HepG2 (cell line): ENCODE data around the gene CRYAB. TPM values are rescaled to one million over a fixed set of nuclear protein-coding genes. Genes with fewer than 3 reads are reported as not detected.

Experiments used
- CHD4 ChIP-seq: fragments of 200-600 bp; sonication (generic); IDR thresholded peaks from 2 replicates; pipeline ENCODE4 v1.7.0; 2017; ENCODE audit warnings: mild to moderate bottlenecking, low read length, borderline replicate concordance
- MAF1 ChIP-seq: sonication (generic); formaldehyde crosslinking; IDR thresholded peaks from 2 replicates; pipeline ENCODE4 v1.5.0; 2020; ENCODE audit warnings: missing genetic modification reagents, borderline replicate concordance
- MAX ChIP-seq: IDR thresholded peaks from 2 replicates; pipeline ENCODE4 v1.6.1; 2012; ENCODE audit warnings: inconsistent platforms
- MIXL1 ChIP-seq: IDR thresholded peaks from 2 replicates; pipeline ENCODE4 v1.6.1; 2016
- NR2F1 ChIP-seq, 2 experiments: fragments of 450-650 bp in 1 of 2; formaldehyde crosslinking in 1 of 2; IDR thresholded peaks; 2 replicates each; pipeline versions ENCODE4 v1.5.0 to v1.6.1; 2016 to 2020; ENCODE audit warnings: mild to moderate bottlenecking in 1 of 2, missing compliant biosample characterization in 1 of 2, missing genetic modification reagents in 1 of 2, moderate library complexity in 1 of 2
- PAWR ChIP-seq: sonication (generic); formaldehyde crosslinking; IDR thresholded peaks from 2 replicates; pipeline ENCODE4 v1.4.0; 2020; ENCODE audit warnings: missing genetic modification reagents, mild to moderate bottlenecking, borderline replicate concordance
- TEAD3 ChIP-seq: optimal IDR thresholded peaks from 2 replicates; pipeline ENCODE3; 2016; ENCODE audit warnings: borderline replicate concordance
- U2AF1 ChIP-seq: fragments of 200-400 bp; formaldehyde crosslinking; optimal IDR thresholded peaks from 2 replicates; pipeline ENCODE3; 2017; ENCODE audit warnings: mild to moderate bottlenecking, low read depth, low read length
- ZBTB26 ChIP-seq: IDR thresholded peaks from 2 replicates; pipeline ENCODE4 v1.6.1; 2016; ENCODE audit warnings: missing compliant biosample characterization, missing genetic modification reagents, borderline replicate concordance
- ZNF468 ChIP-seq: sonication (generic); formaldehyde crosslinking; IDR thresholded peaks from 2 replicates; pipeline ENCODE4 v1.8.0; 2022; ENCODE audit warnings: mild to moderate bottlenecking, moderate library complexity, missing genetic modification reagents
- ZNF510 ChIP-seq: sonication (generic); formaldehyde crosslinking; IDR thresholded peaks from 2 replicates; pipeline ENCODE4 v1.4.0; 2020; ENCODE audit warnings: low read depth, mild to moderate bottlenecking, missing genetic modification reagents
- ZNF614 ChIP-seq: IDR thresholded peaks from 2 replicates; pipeline ENCODE4 v1.6.1; 2018; ENCODE audit warnings: missing biosample characterization, missing genetic modification reagents, inconsistent platforms, borderline replicate concordance
- ZNF639 ChIP-seq: conservative IDR thresholded peaks from 2 replicates; pipeline ENCODE4 v1.6.1; 2018; ENCODE audit warnings: missing genetic modification reagents
- ZNF776 ChIP-seq: sonication (generic); formaldehyde crosslinking; IDR thresholded peaks from 2 replicates; pipeline ENCODE4 v1.4.0; 2020; ENCODE audit warnings: mild to moderate bottlenecking, missing genetic modification reagents
- polyA plus RNA-seq, 8 experiments: library from polyadenylated mRNA; depleted of rRNA in 3 of 8; stranded (reverse) in 7 of 8; unstranded in 1 of 8; fragments of >200 nt; fragmentation: Illumina TruSeq in 4 of 8; extraction: Trizol in 4 of 8; gene quantifications; 2 replicates each; pipeline versions ENCODE4 v1.2.1 to v1.2.3, GENCODE V29; 2011 to 2016; ENCODE audit warnings: low read depth in 4 of 8, missing spikeins in 1 of 8, mixed read lengths in 1 of 8; ENCODE audit not compliant: insufficient read depth in 1 of 8
- total RNA-seq, 5 experiments: library from RNA; depleted of rRNA; stranded (reverse); fragments of >200 nt; fragmentation: Illumina TruSeq; extraction: Trizol; gene quantifications; 2 replicates each; pipeline ENCODE4 v1.2.3, GENCODE V29; 2016; ENCODE audit warnings: low read depth in 1 of 5
- TF ChIP-seq, protein P1 (sequence below): sonication (generic); formaldehyde crosslinking; IDR thresholded peaks from 2 replicates; pipeline ENCODE4 v1.4.0; 2020; ENCODE audit warnings: mild to moderate bottlenecking, missing genetic modification reagents
- TF ChIP-seq, protein P2 (sequence below): fragments of 450-650 bp; IDR thresholded peaks from 2 replicates; pipeline ENCODE4 v1.6.1; 2016

The CRYAB gene
- total and polyA plus RNA-seq, 2 of the 13 experiments (the other 11 are each of a cell fraction or from before 2014, with no cell fraction given), result 0.55 to 1.1 TPM

DNA sequence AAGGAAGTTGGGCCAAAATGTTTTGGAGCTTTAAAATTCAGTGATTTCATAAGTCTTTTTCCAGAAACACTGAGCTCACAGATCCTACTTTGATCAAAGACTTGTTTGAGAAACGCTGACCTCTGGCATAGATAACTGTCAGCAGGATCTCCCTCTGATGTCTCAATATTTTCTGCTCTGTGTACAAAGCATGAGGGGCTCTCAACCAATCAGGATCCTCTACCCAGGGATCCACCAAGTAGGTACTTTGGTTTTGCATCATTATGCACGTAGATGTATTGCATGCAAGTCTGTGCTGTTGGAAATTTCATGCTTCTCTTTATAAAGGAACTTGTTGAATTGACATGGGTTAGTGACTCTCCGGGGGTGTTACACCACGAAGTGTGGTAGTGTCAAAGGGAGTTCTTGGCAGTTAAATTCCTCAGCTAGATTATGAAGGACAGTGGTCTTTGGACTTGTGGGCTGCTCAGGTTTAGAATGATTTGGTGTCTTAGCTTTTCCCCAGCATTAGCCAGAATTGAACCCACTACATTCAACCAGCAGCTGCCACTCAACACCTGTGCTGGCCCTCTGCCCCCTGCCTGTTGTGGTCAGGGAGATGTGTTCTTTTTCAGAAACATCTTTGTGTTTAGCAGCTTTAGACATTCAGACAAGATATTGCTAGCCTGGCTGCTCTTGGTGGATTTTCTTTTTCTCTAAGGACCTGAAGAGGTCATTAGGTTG, 23.9 kb upstream of the CRYAB start (continued):
- TF ChIP-seq, protein P1, sequence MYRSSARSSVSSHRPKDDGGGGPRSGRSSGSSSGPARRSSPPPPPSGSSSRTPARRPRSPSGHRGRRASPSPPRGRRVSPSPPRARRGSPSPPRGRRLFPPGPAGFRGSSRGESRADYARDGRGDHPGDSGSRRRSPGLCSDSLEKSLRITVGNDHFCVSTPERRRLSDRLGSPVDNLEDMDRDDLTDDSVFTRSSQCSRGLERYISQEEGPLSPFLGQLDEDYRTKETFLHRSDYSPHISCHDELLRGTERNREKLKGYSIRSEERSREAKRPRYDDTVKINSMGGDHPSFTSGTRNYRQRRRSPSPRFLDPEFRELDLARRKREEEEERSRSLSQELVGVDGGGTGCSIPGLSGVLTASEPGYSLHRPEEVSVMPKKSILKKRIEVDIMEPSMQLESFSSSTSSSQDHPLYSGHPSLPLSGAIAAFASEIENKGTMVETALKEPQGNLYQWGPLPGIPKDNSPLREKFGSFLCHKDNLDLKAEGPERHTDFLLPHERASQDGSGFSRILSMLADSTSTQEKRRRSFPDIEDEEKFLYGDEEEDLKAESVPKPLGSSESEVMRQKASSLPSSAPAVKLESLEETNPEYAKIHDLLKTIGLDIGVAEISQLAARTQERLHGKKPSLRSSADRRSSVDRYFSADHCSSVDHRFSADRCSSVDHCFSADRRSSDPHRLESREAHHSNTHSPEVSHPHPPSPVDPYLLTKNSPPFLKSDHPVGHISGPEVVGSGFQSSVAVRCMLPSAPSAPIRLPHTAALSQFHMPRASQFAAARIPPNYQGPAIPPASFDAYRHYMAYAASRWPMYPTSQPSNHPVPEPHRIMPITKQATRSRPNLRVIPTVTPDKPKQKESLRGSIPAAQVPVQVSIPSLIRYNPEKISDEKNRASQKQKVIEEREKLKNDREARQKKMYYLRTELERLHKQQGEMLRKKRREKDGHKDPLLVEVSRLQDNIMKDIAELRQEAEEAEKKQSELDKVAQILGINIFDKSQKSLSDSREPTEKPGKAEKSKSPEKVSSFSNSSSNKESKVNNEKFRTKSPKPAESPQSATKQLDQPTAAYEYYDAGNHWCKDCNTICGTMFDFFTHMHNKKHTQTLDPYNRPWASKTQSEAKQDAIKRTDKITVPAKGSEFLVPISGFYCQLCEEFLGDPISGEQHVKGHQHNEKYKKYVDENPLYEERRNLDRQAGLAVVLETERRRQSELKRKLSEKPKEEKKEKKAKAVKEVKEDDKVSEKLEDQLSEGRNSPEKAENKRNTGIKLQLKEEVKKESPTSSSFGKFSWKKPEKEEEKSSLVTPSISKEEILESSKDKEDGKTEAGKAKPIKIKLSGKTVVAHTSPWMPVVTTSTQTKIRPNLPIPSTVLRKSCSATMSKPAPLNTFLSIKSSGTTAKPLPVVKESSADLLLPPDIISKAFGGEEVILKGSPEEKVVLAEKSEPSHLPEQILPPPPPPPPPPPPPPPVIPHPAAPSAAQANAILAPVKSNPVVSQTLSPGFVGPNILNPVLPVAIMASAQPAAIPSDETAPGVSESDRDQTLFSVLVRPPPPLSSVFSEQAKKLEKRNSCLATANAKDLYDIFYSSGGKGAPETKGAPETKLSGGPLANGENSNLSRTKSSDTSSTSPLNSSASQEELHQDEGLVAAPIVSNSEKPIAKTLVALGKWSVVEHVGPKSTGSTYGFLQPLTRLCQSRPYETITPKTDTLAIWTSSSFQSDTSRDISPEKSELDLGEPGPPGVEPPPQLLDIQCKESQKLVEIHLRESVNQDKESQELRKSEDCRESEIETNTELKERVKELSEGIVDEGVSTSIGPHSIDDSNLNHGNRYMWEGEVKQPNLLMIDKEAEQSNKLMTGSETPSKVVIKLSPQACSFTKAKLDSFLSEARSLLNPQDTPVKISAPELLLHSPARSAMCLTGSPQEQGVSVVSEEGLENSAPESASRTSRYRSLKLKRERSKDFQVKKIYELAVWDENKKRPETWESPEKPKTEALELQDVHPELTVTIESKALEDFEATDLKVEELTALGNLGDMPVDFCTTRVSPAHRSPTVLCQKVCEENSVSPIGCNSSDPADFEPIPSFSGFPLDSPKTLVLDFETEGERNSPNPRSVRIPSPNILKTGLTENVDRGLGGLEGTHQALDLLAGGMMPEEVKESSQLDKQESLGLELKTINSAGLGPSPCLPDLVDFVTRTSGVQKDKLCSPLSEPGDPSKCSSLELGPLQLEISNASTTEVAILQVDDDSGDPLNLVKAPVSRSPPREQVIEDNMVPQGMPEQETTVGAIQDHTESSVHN (CRISPR knock-in tag), result no peak
- peak; percentile 48 for TF ChIP-seq MAX
- no peak for TF ChIP-seq U2AF1
- 0 out of 2 replicates have a peak, but pooled peaks have one; percentile 22 for TF ChIP-seq MIXL1 (CRISPR knock-in tag)
- TF ChIP-seq ZNF510 (CRISPR knock-in tag), result 0 out of 2 replicates have a peak, but pooled peaks have one; percentile 49
- TF ChIP-seq ZBTB26, result 0 out of 2 replicates have a peak, but pooled peaks have one; percentile 66
- no peak for TF ChIP-seq PAWR (CRISPR knock-in tag)
- TF ChIP-seq MAF1 (CRISPR knock-in tag), result no peak
- peak in 1 of 2 experiments; percentile 24; a peak in 1 of 4 replicates for TF ChIP-seq NR2F1 (CRISPR knock-in tag; IDR thresholded peaks at IDR 0.05)
- peak; percentile 15 for TF ChIP-seq TEAD3
- TF ChIP-seq ZNF776, result no peak
- no peak for TF ChIP-seq ZNF614 (CRISPR knock-in tag)
- TF ChIP-seq, protein P2, sequence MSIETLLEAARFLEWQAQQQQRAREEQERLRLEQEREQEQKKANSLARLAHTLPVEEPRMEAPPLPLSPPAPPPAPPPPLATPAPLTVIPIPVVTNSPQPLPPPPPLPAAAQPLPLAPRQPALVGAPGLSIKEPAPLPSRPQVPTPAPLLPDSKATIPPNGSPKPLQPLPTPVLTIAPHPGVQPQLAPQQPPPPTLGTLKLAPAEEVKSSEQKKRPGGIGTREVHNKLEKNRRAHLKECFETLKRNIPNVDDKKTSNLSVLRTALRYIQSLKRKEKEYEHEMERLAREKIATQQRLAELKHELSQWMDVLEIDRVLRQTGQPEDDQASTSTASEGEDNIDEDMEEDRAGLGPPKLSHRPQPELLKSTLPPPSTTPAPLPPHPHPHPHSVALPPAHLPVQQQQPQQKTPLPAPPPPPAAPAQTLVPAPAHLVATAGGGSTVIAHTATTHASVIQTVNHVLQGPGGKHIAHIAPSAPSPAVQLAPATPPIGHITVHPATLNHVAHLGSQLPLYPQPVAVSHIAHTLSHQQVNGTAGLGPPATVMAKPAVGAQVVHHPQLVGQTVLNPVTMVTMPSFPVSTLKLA, result 0 out of 2 replicates have a peak, but pooled peaks have one; percentile 23
- no peak for TF ChIP-seq ZNF639 (CRISPR knock-in tag)
- no peak for TF ChIP-seq ZNF468 (CRISPR knock-in tag)
- no peak for TF ChIP-seq CHD4
